Glutamatergic neuron (in vitro differentiated cells): ENCODE data around the gene OR2D3. TPM values are rescaled to one million over a fixed set of nuclear protein-coding genes. Genes with fewer than 3 reads are reported as not detected.
"Not testable (repeated sequence)": the region's sequence is repeated elsewhere in the genome, so short reads cannot be mapped to it uniquely, and the experiment has no call there.

Experiments
- DNase-seq: peaks from one replicate; pipeline ENCODE4 v3.0.0; 2022
- H3K27ac Mint-ChIP-seq: one replicate; pipeline ENCODE4 v1.8.0; 2020; ENCODE audit warnings: mild to moderate bottlenecking, mixed read lengths, inconsistent platforms; ENCODE audit not compliant: unreplicated experiment
- H3K27me3 Mint-ChIP-seq: one replicate; pipeline ENCODE4 v1.8.0; 2020; ENCODE audit warnings: mild to moderate bottlenecking, moderate library complexity, mixed read lengths, inconsistent platforms; ENCODE audit not compliant: unreplicated experiment
- H3K36me3 Mint-ChIP-seq: one replicate; pipeline ENCODE4 v1.8.0; 2020; ENCODE audit warnings: mild to moderate bottlenecking, mixed read lengths, inconsistent platforms; ENCODE audit not compliant: unreplicated experiment
- H3K4me1 Mint-ChIP-seq: one replicate; pipeline ENCODE4 v1.8.0; 2020; ENCODE audit warnings: mild to moderate bottlenecking, low read depth, mixed read lengths, inconsistent platforms; ENCODE audit not compliant: unreplicated experiment
- H3K4me3 Mint-ChIP-seq: one replicate; pipeline ENCODE4 v1.8.0; 2020; ENCODE audit warnings: mild to moderate bottlenecking, mixed read lengths, inconsistent platforms; ENCODE audit not compliant: unreplicated experiment
- H3K9me3 Mint-ChIP-seq: one replicate; pipeline ENCODE4 v1.8.0; 2020; ENCODE audit warnings: mild to moderate bottlenecking, moderate library complexity, mixed read lengths, inconsistent platforms; ENCODE audit not compliant: unreplicated experiment
- total RNA-seq: library from RNA; stranded (reverse); fragmentation: NEBNext Ultra II Directional; extraction: Animal tissue kit (Norgen Biotek cat#: 25700); gene quantifications from one replicate; pipeline ENCODE4 v1.2.1, GENCODE V29; 2021; ENCODE audit not compliant: unreplicated experiment
- TF ChIP-seq, protein P1 (sequence below): fragments of 200-600 bp; sonication (generic); IDR thresholded peaks from one replicate; pipeline ENCODE4 v1.5.0; 2021; ENCODE audit not compliant: partially characterized antibody, unreplicated experiment

OR2D3 gene
- total RNA-seq, 1 donor from 2014 or later, result not detected

DNA sequence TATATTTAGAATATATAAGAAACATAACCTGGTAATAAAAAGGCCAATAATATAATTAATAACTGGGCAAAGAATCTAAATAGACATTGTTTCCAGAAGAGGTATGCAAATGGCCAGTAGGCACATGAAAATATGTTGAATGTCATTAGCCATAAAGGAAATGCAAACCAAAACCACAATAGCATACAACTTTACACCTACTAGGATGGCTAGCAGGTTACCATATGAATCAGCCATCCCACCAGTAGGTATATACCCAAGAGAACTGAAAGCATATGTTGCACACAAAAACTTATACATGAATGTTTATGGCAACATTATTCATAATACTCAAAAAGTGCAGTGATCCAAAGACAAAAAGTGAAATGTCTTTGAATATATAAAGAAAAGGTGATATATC, 25.8 kb upstream of the OR2D3 start:
- H3K27ac Mint-ChIP-seq, result no peak overlapping the region
- no peaks in the 10 kb centered on the region for H3K4me1 Mint-ChIP-seq
- no peaks in the 10 kb centered on the region for H3K27me3 Mint-ChIP-seq
- no peak for DNase-seq
- H3K9me3 Mint-ChIP-seq, result no peaks in the 10 kb centered on the region
- H3K36me3 Mint-ChIP-seq, result no peaks in the 10 kb centered on the region
- TF ChIP-seq, protein P1, sequence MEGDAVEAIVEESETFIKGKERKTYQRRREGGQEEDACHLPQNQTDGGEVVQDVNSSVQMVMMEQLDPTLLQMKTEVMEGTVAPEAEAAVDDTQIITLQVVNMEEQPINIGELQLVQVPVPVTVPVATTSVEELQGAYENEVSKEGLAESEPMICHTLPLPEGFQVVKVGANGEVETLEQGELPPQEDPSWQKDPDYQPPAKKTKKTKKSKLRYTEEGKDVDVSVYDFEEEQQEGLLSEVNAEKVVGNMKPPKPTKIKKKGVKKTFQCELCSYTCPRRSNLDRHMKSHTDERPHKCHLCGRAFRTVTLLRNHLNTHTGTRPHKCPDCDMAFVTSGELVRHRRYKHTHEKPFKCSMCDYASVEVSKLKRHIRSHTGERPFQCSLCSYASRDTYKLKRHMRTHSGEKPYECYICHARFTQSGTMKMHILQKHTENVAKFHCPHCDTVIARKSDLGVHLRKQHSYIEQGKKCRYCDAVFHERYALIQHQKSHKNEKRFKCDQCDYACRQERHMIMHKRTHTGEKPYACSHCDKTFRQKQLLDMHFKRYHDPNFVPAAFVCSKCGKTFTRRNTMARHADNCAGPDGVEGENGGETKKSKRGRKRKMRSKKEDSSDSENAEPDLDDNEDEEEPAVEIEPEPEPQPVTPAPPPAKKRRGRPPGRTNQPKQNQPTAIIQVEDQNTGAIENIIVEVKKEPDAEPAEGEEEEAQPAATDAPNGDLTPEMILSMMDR, result no peak
- H3K4me3 Mint-ChIP-seq, result no peak overlapping the region

- Mint-ChIP-seq H3K9me3 (no peaks in the 10 kb centered on the region), H3K4me1 (no peaks in the 10 kb centered on the region), H3K36me3 (no peaks in the 10 kb centered on the region), H3K4me3 (no peak overlapping the region), H3K27me3 (no peaks in the 10 kb centered on the region), H3K27ac (no peak overlapping the region)
- no peak for DNase-seq
- TF ChIP-seq, protein P1, result no peak
Measured at GRCh38 chr11:6898911-6899310, 21.9 kb upstream of the OR2D3 start.

DNA sequence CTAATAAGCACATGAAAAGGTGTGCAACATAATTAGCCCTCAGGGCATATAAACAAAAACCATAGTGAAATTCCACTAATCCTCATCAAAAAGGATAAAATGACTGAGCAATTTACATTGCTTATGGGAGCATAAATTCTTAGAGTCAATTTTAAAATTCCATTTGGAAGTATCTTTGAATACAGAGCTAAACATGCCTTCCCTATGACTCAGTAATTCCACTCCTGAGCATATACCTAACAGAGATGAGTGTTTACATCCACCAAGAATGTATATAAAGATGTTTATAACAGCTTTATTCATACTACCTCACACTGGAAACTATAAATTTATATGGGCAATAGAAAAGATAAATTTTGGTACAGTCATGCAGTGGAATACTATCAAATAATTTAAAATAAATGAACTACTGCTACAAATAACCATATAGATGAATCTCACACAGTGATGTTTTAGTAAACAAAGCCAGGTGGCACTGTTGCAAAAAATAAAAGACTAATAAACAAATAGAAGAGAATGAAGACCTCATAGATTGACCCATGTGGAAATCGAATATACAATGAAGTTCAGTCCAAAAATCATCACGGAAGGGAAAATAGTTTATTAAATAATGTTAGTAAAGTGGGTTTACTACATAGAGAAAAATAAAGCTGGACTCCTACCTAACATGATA, 20.3 kb upstream of the OR2D3 start:
- Mint-ChIP-seq H3K27me3 (peaks cover 2% of the 10 kb centered on the region), H3K9me3 (peaks cover 4% of the 10 kb centered on the region), H3K4me3 (no peak overlapping the region), H3K4me1 (no peaks in the 10 kb centered on the region), H3K36me3 (no peaks in the 10 kb centered on the region), H3K27ac (no peak overlapping the region)
- no peak for DNase-seq
- TF ChIP-seq, protein P1, result no peak

GRCh38 chr11:6904804-6905203, 16.0 kb upstream of the OR2D3 start:
- H3K27me3 Mint-ChIP-seq, H3K4me1 Mint-ChIP-seq, H3K27ac Mint-ChIP-seq, H3K4me3 Mint-ChIP-seq, H3K36me3 Mint-ChIP-seq, H3K9me3 Mint-ChIP-seq, DNase-seq: not testable (repeated sequence)

DNA sequence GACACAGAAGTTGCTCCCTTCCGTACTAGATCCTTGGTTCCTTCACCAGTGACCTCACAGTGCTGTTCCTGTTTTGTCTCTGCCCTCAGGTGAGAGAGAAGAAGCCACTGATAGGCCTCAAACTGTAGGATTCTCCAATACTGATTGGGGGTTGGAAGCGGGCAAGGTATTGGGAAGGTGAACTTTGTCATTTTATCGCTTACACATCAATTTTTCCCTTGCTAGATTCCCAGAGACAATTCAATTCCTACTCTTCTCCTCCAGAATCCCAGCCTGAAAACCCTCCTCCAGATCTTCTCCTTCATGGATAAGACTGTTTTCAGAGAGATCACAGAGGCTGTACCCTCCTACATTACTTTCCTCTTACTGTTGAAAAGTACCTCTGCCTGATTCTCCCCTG, 9.4 kb upstream of the OR2D3 start:
- Mint-ChIP-seq H3K36me3 (no peaks in the 10 kb centered on the region), H3K9me3 (no peaks in the 10 kb centered on the region), H3K27me3 (no peaks in the 10 kb centered on the region), H3K4me3 (no peak overlapping the region), H3K27ac (no peak overlapping the region), H3K4me1 (no peaks in the 10 kb centered on the region)
- DNase-seq, result no peak
- TF ChIP-seq, protein P1, result no peak
